K562 (cell line): ENCODE measurements around the gene NDUFAB1. TPM values are rescaled to one million over a fixed set of nuclear protein-coding genes. Genes with fewer than 3 reads are reported as not detected.

Experiments used
- ARID1B ChIP-seq: fragments of 450-650 bp; IDR thresholded peaks from 2 replicates; pipeline ENCODE4 v1.6.1; 2016; ENCODE audit warnings: antibody characterized with exemption, mild to moderate bottlenecking, inconsistent platforms
- CHD1 ChIP-seq: fragments of 200-600 bp; sonication (generic); IDR thresholded peaks from one replicate; pipeline ENCODE4 v1.6.1; 2012; ENCODE audit warnings: mild to moderate bottlenecking, moderate library complexity, low read length, inconsistent platforms
- CHD4 ChIP-seq: fragments of 200-600 bp; sonication (generic); IDR thresholded peaks from 3 replicates; pipeline ENCODE4 v1.6.1; 2012; ENCODE audit warnings: low read depth, mild to moderate bottlenecking, mixed read lengths, low read length, inconsistent platforms; ENCODE audit not compliant: insufficient read depth, insufficient replicate concordance, poor library complexity, severe bottlenecking
- FUS ChIP-seq: fragments of 200-400 bp; formaldehyde crosslinking; optimal IDR thresholded peaks from 2 replicates; pipeline ENCODE3; 2017; ENCODE audit warnings: low read depth, low read length
- KDM1A ChIP-seq, 2 experiments: fragments of 450-650 bp; IDR thresholded peaks; 2 replicates each; pipeline ENCODE4 v1.6.1; 2016; ENCODE audit warnings: mild to moderate bottlenecking in 2 of 2
- NONO ChIP-seq, 2 experiments: fragments of 200-400 bp in 1 of 2; fragments of 450-650 bp in 1 of 2; formaldehyde crosslinking in 1 of 2; IDR thresholded peaks; 2 replicates each; pipeline ENCODE4 v1.6.1; 2017; ENCODE audit warnings: low read depth in 2 of 2, mild to moderate bottlenecking in 2 of 2, moderate library complexity in 2 of 2, low read length in 1 of 2
- NR2C2 ChIP-seq, 2 experiments: fragments of 200-800 bp in 1 of 2; sonication (Bioruptor generic) in 1 of 2; sonication (generic) in 1 of 2; formaldehyde crosslinking in 1 of 2; IDR thresholded peaks; 2 replicates each; pipeline versions ENCODE4 v1.6.1 to v1.8.0; 2016 to 2022; ENCODE audit warnings: mild to moderate bottlenecking in 1 of 2, missing compliant biosample characterization in 1 of 2, missing genetic modification characterization in 1 of 2, missing genetic modification reagents in 1 of 2
- PHF20 ChIP-seq: fragments of 450-650 bp; IDR thresholded peaks from 2 replicates; pipeline ENCODE4 v1.6.1; 2018; ENCODE audit not compliant: partially characterized antibody
- POLR2A ChIP-seq: fragments of 450-650 bp; conservative IDR thresholded peaks from 2 replicates; pipeline ENCODE4 v1.6.1; 2016
- POLR2AphosphoS2 ChIP-seq: IDR thresholded peaks from 2 replicates; pipeline ENCODE4 v1.6.1; 2012; ENCODE audit warnings: low read length, improper control_type of control experiment
- POLR2H ChIP-seq: IDR thresholded peaks from 2 replicates; pipeline ENCODE4 v1.6.1; 2016; ENCODE audit warnings: missing genetic modification characterization, low read depth, mild to moderate bottlenecking, control low read depth, missing compliant biosample characterization, moderate library complexity
- PRMT5 ChIP-seq: sonication (generic); formaldehyde crosslinking; IDR thresholded peaks from 2 replicates; pipeline ENCODE4 v1.5.0; 2020; ENCODE audit warnings: missing genetic modification reagents
- RAD21 ChIP-seq, 2 experiments: fragments of 250-450 bp in 1 of 2; fragments of 450-650 bp in 1 of 2; sonication (Bioruptor Pico) in 1 of 2; formaldehyde crosslinking in 1 of 2; IDR thresholded peaks in 1 of 2; conservative IDR thresholded peaks in 1 of 2; 2 replicates each; pipeline versions ENCODE4 v1.4.0 to v1.8.0; 2020 to 2022; ENCODE audit warnings: mild to moderate bottlenecking in 2 of 2, moderate library complexity in 1 of 2
- SAFB ChIP-seq: fragments of 200-400 bp; formaldehyde crosslinking; IDR thresholded peaks from 2 replicates; pipeline ENCODE4 v1.6.1; 2017; ENCODE audit warnings: low read depth, low read length, borderline replicate concordance
- SIN3A ChIP-seq, 2 experiments: fragments of 150-350 bp in 1 of 2; IDR thresholded peaks; 2 replicates each; pipeline ENCODE4 v1.6.1; 2011 to 2016; ENCODE audit warnings: borderline replicate concordance in 2 of 2, low read depth in 2 of 2, low read length in 2 of 2, mild to moderate bottlenecking in 2 of 2, moderate library complexity in 2 of 2; ENCODE audit not compliant: control insufficient read depth in 1 of 2
- TAF1 ChIP-seq: IDR thresholded peaks from 2 replicates; pipeline ENCODE4 v1.6.1; 2011; ENCODE audit warnings: mild to moderate bottlenecking, low read length, moderate library complexity; ENCODE audit not compliant: insufficient read depth, control insufficient read depth, severe bottlenecking; ENCODE audit errors: extremely low read depth
- TCF3 ChIP-seq: sonication (generic); formaldehyde crosslinking; IDR thresholded peaks from 2 replicates; pipeline ENCODE4 v1.4.0; 2020; ENCODE audit warnings: mild to moderate bottlenecking, missing genetic modification reagents
- ZC3H4 ChIP-seq: sonication (generic); formaldehyde crosslinking; IDR thresholded peaks from 2 replicates; pipeline ENCODE4 v1.9.0; 2021; ENCODE audit warnings: missing genetic modification reagents, borderline replicate concordance
- ZNF133 ChIP-seq: fragments of 250-450 bp; sonication (Bioruptor Pico); IDR thresholded peaks from 2 replicates; pipeline ENCODE4 v1.4.0; 2020; ENCODE audit warnings: mild to moderate bottlenecking
- ZNF239 ChIP-seq: fragments of 250-450 bp; sonication (Bioruptor Pico); IDR thresholded peaks from 2 replicates; pipeline ENCODE4 v1.4.0; 2020; ENCODE audit warnings: mild to moderate bottlenecking
- ZNF561 ChIP-seq: fragments of 450-650 bp; formaldehyde crosslinking; conservative IDR thresholded peaks from 2 replicates; pipeline ENCODE4 v1.4.0; 2020; ENCODE audit warnings: mild to moderate bottlenecking, moderate library complexity
- ZNF589 ChIP-seq: fragments of 200-800 bp; sonication (Bioruptor generic); IDR thresholded peaks from 2 replicates; pipeline ENCODE4 v1.6.1; 2016; ENCODE audit warnings: low read depth, missing genetic modification characterization, missing compliant biosample characterization
- polyA plus RNA-seq, 8 experiments: library from polyadenylated mRNA; depleted of rRNA in 4 of 8; stranded (reverse) in 5 of 8; unstranded in 3 of 8; fragments of >200 nt; fragmentation: Nextera tagmentation in 2 of 8; fragmentation: Illumina TruSeq in 1 of 8; extraction: Ambion mirVana in 2 of 8; extraction: Trizol in 1 of 8; gene quantifications; 2 replicates each; pipeline versions ENCODE4 v1.2.1 to v1.2.3, GENCODE V29; 2011 to 2014; ENCODE audit warnings: inconsistent platforms in 1 of 8, missing spikeins in 1 of 8
- total RNA-seq, 7 experiments: library from RNA; depleted of rRNA in 6 of 7; stranded (reverse); fragments of >200 nt in 6 of 7; fragmentation: Illumina TruSeq in 2 of 7; extraction: Trizol in 2 of 7; gene quantifications; 2 replicates each; pipeline versions ENCODE4 v1.2.1 to v1.2.3, GENCODE V29; 2011 to 2021; ENCODE audit warnings: low replicate concordance in 1 of 7
- TF ChIP-seq, protein P1 (sequence below): fragments of 450-650 bp; IDR thresholded peaks from 2 replicates; pipeline ENCODE4 v1.6.1; 2017; ENCODE audit warnings: antibody characterized with exemption
- TF ChIP-seq, protein P2 (sequence below), 2 experiments: fragments of 450-650 bp; conservative IDR thresholded peaks; 2 replicates each; pipeline ENCODE4 v1.6.1; 2017; ENCODE audit warnings: mild to moderate bottlenecking in 2 of 2, moderate library complexity in 2 of 2

NDUFAB1 gene
- total and polyA plus RNA-seq, 9 of the 15 experiments (the other 6 are each of a cell fraction or from before 2014, with no cell fraction given), result 123 to 481 (median 238) TPM

DNA sequence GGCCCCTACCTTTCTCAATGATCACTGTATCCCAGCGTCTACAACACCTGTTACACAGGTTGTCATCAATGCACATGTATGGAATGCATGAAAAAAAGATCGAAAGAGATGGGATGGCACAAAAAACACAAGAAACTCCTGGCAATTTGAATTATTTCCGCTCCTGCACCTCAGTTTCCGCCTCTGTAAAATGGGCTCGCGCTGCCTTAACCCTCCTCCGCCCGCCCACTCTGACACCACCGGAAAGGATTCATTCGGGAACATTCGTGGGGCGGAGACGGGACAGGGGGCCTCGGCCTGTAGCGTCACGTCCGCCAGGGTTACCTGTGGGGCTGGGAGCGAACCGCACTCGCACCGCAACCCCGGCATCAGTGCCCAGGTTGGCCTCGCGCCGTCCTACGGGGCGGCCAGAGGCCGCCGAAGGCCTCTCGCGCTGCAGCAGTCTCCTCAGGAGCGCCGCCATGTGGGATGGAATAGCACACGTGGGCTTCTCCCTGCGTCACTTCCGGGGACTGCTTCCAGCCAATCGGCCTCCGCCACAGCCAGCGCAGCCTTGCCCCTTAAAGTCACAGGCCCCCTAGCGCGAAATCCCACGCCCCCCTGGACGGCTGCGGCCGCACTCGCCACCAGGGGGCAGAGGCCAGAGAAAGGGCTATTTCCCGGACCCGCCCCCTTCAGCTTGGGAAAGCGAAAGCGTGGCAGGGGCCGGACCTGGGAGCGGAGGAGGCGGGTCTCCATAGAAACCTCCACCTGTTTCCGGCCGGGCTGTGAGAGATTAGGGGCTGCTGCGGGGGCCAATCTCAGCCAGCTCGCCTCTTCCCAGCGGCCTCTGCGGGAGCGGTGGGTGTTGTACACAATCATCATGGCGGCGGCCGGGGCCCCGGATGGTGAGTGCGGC lies 39.0 kb downstream of the NDUFAB1 start, which contains the start of the genes EARS2 and UBFD1 (continued):
- TF ChIP-seq POLR2AphosphoS2, result no peak
- TF ChIP-seq POLR2H (tag), result peak; percentile 45; the same call in 1 of the 2 replicates
- peak; percentile 50; a peak in 2 of 4 replicates for TF ChIP-seq NONO (IDR thresholded peaks at IDR 0.05; ENCODE audit: low read depth in 2 of 2, low read length in 1 of 2)
- TF ChIP-seq ZNF589 (CRISPR knock-in tag), result no peak
- no peak for TF ChIP-seq ZNF239 (CRISPR knock-in tag)
- peak; percentile 87 to 97 for TF ChIP-seq SIN3A (IDR thresholded peaks at IDR 0.05; ENCODE audit: borderline replicate concordance in 2 of 2, control insufficient read depth in 1 of 2, low read depth in 2 of 2, low read length in 2 of 2)
- TF ChIP-seq PHF20, result peak; percentile 82
- peak; percentile 55; the same call in 1 of the 2 replicates for TF ChIP-seq NR2C2 (CRISPR knock-in tag; IDR thresholded peaks at IDR 0.05)
- TF ChIP-seq NR2C2 (tag; IDR thresholded peaks at IDR 0.05), result peak; percentile 95
- TF ChIP-seq, protein P1, sequence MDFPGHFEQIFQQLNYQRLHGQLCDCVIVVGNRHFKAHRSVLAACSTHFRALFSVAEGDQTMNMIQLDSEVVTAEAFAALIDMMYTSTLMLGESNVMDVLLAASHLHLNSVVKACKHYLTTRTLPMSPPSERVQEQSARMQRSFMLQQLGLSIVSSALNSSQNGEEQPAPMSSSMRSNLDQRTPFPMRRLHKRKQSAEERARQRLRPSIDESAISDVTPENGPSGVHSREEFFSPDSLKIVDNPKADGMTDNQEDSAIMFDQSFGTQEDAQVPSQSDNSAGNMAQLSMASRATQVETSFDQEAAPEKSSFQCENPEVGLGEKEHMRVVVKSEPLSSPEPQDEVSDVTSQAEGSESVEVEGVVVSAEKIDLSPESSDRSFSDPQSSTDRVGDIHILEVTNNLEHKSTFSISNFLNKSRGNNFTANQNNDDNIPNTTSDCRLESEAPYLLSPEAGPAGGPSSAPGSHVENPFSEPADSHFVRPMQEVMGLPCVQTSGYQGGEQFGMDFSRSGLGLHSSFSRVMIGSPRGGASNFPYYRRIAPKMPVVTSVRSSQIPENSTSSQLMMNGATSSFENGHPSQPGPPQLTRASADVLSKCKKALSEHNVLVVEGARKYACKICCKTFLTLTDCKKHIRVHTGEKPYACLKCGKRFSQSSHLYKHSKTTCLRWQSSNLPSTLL, result no peak
- TF ChIP-seq TAF1, result peak; percentile 88
- no peak for TF ChIP-seq ZNF561 (CRISPR knock-in tag)
- peak; percentile 62 to 68 for TF ChIP-seq RAD21 (CRISPR knock-in tag; conservative IDR thresholded peaks at IDR 0.05 in 1 of 2, IDR thresholded peaks at IDR 0.05 in 1 of 2)
- TF ChIP-seq CHD4, result peak; percentile 99
- TF ChIP-seq ZNF133 (CRISPR knock-in tag), result no peak
- TF ChIP-seq, protein P2, sequence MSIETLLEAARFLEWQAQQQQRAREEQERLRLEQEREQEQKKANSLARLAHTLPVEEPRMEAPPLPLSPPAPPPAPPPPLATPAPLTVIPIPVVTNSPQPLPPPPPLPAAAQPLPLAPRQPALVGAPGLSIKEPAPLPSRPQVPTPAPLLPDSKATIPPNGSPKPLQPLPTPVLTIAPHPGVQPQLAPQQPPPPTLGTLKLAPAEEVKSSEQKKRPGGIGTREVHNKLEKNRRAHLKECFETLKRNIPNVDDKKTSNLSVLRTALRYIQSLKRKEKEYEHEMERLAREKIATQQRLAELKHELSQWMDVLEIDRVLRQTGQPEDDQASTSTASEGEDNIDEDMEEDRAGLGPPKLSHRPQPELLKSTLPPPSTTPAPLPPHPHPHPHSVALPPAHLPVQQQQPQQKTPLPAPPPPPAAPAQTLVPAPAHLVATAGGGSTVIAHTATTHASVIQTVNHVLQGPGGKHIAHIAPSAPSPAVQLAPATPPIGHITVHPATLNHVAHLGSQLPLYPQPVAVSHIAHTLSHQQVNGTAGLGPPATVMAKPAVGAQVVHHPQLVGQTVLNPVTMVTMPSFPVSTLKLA (conservative IDR thresholded peaks at IDR 0.05), result peak; percentile 100
- TF ChIP-seq POLR2A, result peak; percentile 88
- no peak for TF ChIP-seq ZC3H4 (CRISPR knock-in tag)
- no peak for TF ChIP-seq PRMT5 (CRISPR knock-in tag)
- peak; percentile 96 to 98 for TF ChIP-seq KDM1A (IDR thresholded peaks at IDR 0.05)
- TF ChIP-seq ARID1B, result peak; percentile 57
- peak; percentile 68 for TF ChIP-seq TCF3 (CRISPR knock-in tag)
- peak; percentile 57 for TF ChIP-seq FUS
- TF ChIP-seq SAFB, result peak; percentile 70; the same call in 1 of the 2 replicates
- TF ChIP-seq CHD1, result peak; percentile 38
